GM12864 (cell line): Measurements from ENCODE around the gene ABCC3.

Experiments
- DNase-seq: peaks from one replicate; pipeline ENCODE4 v3.0.0-alpha.2; 2011; ENCODE audit warnings: low read depth
- H3K4me3 ChIP-seq: 2 replicates; pipeline ENCODE4 v1.5.1; 2011; ENCODE audit warnings: mild to moderate bottlenecking, low read depth, low read length, control low read depth
- TF ChIP-seq, protein P1 (sequence below): IDR thresholded peaks from 2 replicates; pipeline ENCODE4 v1.5.1; 2011; ENCODE audit warnings: low read depth, mild to moderate bottlenecking, moderate library complexity, low read length, control low read depth, inconsistent platforms; ENCODE audit errors: missing control alignments

Gene ABCC3

DNA sequence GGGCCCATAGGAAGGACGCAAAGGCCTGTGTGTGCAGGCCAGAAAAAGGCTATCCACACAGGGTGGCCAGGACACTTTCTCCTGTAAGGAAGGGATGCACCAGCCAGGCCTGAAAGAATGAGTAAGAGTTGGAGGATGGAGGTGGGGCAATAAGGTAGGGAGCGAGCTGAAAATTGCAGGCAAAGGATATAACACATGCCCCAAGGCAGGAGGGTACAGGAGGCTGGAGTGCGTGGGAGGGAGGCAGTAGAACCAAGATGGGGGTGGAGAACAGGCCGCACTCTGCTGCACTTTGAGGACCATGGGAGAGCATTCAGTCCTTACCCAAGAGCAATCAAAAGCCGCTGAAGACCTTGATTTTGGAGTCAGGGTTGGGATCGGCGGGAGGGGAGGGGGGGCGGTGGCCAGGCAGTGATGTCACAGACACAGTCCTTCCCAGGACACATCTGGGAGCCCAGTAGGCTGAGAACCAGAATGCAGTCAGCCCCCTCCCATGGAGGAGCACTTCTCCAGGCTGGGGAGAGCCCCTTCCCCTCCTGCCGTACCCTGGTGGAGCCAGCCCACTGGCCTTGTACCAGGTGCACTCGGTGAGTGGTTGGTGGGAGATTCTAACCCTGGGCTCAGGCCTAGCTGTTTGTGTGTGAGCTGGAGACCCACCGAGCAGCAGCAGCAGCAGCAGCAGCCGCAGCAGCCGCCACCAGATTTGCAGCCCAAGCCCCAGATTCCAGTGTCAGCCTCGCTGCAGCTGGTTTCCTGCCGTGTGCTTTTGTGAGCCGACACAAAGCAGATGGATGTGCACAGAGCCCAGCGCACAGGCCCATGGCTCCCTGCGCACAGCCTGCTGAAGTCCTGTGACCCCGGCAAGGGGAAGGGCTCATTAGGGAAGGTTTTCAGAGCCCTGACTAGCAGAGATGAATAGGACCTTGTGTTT lies 55.5 kb downstream of the ABCC3 start:
- TF ChIP-seq, protein P1, sequence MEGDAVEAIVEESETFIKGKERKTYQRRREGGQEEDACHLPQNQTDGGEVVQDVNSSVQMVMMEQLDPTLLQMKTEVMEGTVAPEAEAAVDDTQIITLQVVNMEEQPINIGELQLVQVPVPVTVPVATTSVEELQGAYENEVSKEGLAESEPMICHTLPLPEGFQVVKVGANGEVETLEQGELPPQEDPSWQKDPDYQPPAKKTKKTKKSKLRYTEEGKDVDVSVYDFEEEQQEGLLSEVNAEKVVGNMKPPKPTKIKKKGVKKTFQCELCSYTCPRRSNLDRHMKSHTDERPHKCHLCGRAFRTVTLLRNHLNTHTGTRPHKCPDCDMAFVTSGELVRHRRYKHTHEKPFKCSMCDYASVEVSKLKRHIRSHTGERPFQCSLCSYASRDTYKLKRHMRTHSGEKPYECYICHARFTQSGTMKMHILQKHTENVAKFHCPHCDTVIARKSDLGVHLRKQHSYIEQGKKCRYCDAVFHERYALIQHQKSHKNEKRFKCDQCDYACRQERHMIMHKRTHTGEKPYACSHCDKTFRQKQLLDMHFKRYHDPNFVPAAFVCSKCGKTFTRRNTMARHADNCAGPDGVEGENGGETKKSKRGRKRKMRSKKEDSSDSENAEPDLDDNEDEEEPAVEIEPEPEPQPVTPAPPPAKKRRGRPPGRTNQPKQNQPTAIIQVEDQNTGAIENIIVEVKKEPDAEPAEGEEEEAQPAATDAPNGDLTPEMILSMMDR: no peak
- no peak for DNase-seq
- H3K4me3 ChIP-seq: no peak overlapping the region

DNA sequence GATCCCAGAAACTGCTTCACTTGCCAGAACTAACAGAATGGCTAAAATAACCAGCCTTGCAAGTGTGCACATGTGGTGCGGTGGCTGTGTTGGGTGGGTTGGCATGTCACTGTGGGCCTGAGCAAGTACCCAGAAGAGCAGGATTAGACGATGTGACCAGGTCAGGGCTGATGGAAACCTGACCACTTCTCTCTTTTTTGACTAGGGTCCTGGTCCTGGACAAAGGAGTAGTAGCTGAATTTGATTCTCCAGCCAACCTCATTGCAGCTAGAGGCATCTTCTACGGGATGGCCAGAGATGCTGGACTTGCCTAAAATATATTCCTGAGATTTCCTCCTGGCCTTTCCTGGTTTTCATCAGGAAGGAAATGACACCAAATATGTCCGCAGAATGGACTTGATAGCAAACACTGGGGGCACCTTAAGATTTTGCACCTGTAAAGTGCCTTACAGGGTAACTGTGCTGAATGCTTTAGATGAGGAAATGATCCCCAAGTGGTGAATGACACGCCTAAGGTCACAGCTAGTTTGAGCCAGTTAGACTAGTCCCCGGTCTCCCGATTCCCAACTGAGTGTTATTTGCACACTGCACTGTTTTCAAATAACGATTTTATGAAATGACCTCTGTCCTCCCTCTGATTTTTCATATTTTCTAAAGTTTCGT lies 56.3 kb downstream of the ABCC3 start:
- no peak overlapping the region for H3K4me3 ChIP-seq
- DNase-seq: no peak
- TF ChIP-seq, protein P1: no peak

DNA sequence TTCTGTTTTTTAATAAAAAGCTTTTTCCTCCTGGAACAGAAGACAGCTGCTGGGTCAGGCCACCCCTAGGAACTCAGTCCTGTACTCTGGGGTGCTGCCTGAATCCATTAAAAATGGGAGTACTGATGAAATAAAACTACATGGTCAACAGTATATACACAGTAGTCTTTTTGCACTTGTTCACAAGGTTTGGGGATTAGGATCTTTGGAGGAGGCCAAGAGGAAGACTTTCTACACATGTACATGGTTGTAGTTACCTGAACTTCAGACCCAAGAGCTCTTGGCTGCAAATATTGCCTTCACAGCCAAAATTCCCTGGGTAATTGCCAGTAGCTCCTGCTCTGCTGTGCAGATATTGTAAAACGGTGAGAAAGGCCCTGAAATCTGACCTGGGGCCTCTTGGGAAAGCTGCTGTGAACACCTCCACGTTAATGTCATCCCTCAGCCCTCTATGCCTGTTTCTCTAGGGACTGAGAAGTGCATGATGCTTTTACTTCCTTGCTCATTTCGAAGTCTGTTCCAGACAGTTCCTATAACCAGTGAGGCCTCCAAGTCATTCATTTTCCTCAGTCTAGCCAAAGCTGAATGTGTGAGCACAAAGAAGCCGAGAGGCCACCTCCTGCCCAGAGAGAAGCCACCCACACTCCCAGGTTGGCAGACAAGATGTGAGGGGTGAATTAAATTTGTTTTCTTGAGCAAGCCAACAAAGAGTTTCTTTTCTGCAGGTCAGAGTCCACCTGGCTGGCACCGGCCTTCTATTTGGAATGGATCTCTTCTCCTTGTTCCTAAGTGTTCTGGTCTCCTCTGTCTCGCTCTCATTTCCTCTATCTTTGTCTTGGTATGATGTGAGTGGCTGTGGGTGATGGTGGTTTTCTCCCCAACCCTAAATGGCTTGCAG lies 57.1 kb downstream of the ABCC3 start:
- DNase-seq: no peak
- TF ChIP-seq, protein P1: no peak
- H3K4me3 ChIP-seq: no peak overlapping the region

GRCh38 chr17:50692448-50693035 lies 57.9 kb downstream of the ABCC3 start:
- DNase-seq: no peak
- no peak overlapping the region for H3K4me3 ChIP-seq

DNA sequence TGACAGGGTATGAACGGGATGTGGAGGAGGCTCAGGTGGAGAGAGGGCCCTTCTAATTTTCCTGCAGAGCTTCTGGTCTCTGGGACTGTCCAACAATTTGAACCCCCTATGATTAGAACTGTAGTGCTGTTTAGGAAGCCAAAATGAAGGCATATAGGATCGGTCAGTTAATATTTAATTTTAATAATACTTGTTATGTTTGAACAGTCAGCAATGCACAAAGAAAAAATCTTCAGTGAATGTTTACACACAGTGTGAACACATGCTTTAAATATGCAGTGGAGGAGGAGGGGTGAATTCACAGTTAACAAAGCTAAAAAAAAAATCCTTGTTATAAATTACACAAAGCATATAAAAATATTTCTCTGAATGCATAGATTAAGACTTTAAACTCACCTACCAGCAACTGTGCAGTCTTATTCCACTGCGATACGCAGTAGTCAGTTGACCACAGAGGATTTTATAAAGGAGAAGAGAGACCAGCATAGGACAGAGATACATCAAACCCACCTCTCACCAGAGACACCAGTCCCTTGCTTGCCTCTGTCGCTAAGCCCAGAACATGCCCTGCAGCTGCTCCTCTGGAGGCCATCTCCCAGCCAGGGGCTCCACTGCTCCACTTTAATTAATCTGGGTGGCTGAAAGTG lies 58.5 kb downstream of the ABCC3 start:
- no peak for DNase-seq
- TF ChIP-seq, protein P1: no peak
- H3K4me3 ChIP-seq: no peak overlapping the region

More at GRCh38 chr17:50692448-50693035, 57.9 kb downstream of the ABCC3 start:
- TF ChIP-seq, protein P1: no peak

- DNase-seq: no peak
- no peak overlapping the region for H3K4me3 ChIP-seq
- TF ChIP-seq, protein P1: no peak
Measured at GRCh38 chr17:50696365-50696879, 61.7 kb downstream of the ABCC3 start.
